ENCODE data around the gene VWDE. TPM values are rescaled to one million over a fixed set of nuclear protein-coding genes. Genes with fewer than 3 reads are reported as not detected.

The VWDE gene
- total and polyA plus RNA-seq, 10 of the 15 experiments (the other 5 are each of a cell fraction or from before 2014, with no cell fraction given), result 0.74 to 2.1 (median 1.3) TPM

- TF ChIP-seq CEBPZ (IDR thresholded peaks at IDR 0.05; ENCODE audit: low read depth, low read length) (no peak), GABPA (IDR thresholded peaks at IDR 0.05; ENCODE audit: low read depth) (no peak), MAX (IDR thresholded peaks at IDR 0.05; ENCODE audit: low read depth, low read length) (no peak), EED (IDR thresholded peaks at IDR 0.05; ENCODE audit: low read depth) (no peak)
These were observed 80.8 kb downstream of the VWDE start (continued) for GRCh38 chr7:12322903-12323300.

GRCh38 chr7:12322284-12322902 is 81.3 kb downstream of the VWDE start:
- FAIRE-seq (no peak), ATAC-seq (peak; percentile 51), DNase-seq (ENCODE audit: low read depth, low spot score) (no peak)
- Histone ChIP-seq H3K36me3 (ENCODE audit: control insufficient read depth in 2 of 2, insufficient read depth in 2 of 2, low read length in 1 of 2) (no peaks in the 10 kb centered on the region), H3K9ac (ENCODE audit: control insufficient read depth, insufficient read depth, low read length) (no peak overlapping the region), H2AFZ (ENCODE audit: control insufficient read depth, low read depth, low read length) (no peak overlapping the region), H3K4me3 (no peak overlapping the region), H3K27me3 (replicated peaks in 1 of 2; ENCODE audit: control insufficient read depth in 2 of 2, insufficient read depth in 2 of 2, low read length in 1 of 2) (no peaks in the 10 kb centered on the region), H3K4me1 (ENCODE audit: control insufficient read depth, insufficient read depth, low read length) (no peaks in the 10 kb centered on the region), H3K79me2 (ENCODE audit: control insufficient read depth, insufficient read depth, low read length) (no peaks in the 10 kb centered on the region), H4K20me1 (ENCODE audit: control insufficient read depth, insufficient read depth) (no peaks in the 10 kb centered on the region), H3K9me3 (replicated peaks; ENCODE audit: control insufficient read depth, insufficient read depth, low read length) (no peaks in the 10 kb centered on the region), H3K27ac (ENCODE audit: control insufficient read depth, insufficient read depth) (no peak overlapping the region), H3K4me2 (ENCODE audit: control insufficient read depth, insufficient read depth) (no peak overlapping the region)
- ChIA-PET POLR2A (no interaction called here), SMC1A (ENCODE audit: uncharacterized antibody, unreplicated experiment) (interaction anchor here (0.6 to 2.3 kb wide), 17 partner anchors 15 to 272 kb away, joined by 3 to 8 read pairs (median 4); partner anchors contain the start of gene TMEM106B), RAD21 (ENCODE audit: unreplicated experiment) (interaction anchor here (0.7 to 2.4 kb wide), 9 partner anchors 34 to 949 kb away, joined by 3 to 9 read pairs (median 3); no protein-coding TSS in a partner anchor), CTCF (interaction anchor here (0.8 to 3.1 kb wide), 19 partner anchors 15 to 895 kb away, joined by 3 to 11 read pairs (median 5); partner anchors contain the start of gene TMEM106B)
- in situ Hi-C loops (cut with MboI) (loop anchor here (5.0 to 10.0 kb wide), 2 partner anchors 255 to 888 kb away; no protein-coding TSS in a partner anchor), intact Hi-C loops (cut with micrococcal nuclease; ENCODE audit: unreplicated experiment) (loop anchor here (1.0 to 5.0 kb wide), 4 partner anchors 112 to 895 kb away; partner anchors contain the start of gene TMEM106B)
- BruUV-seq (replicated peaks), result no TSS peak
- 52% methylated on average over 5 of the region's 5 CpGs for WGBS (ENCODE audit: insufficient coverage, insufficient replicate concordance, low lambda C conversion rate, missing lambda C conversion rate)
- peak; percentile 49 to 62 (median 59); a peak in 5 of 6 replicates for TF ChIP-seq CTCF (IDR thresholded peaks at IDR 0.05 in 2 of 3, conservative IDR thresholded peaks at IDR 0.05 in 1 of 3; ENCODE audit: control insufficient read depth in 2 of 3, extremely low read depth in 1 of 3, insufficient read depth in 1 of 3, low read depth in 3 of 3, low read length in 3 of 3)
- TF ChIP-seq CHD2 (IDR thresholded peaks at IDR 0.05; ENCODE audit: borderline replicate concordance, low read depth, low read length), result no peak
- TF ChIP-seq E2F4 (IDR thresholded peaks at IDR 0.05; ENCODE audit: low read depth, low read length), result no peak
- peak; percentile 91 for TF ChIP-seq RAD21 (IDR thresholded peaks at IDR 0.05; ENCODE audit: insufficient read depth, low read depth, low read length)
- no peak for TF ChIP-seq RBBP5 (conservative IDR thresholded peaks at IDR 0.05)
- no peak for TF ChIP-seq E4F1 (IDR thresholded peaks at IDR 0.05; ENCODE audit: borderline replicate concordance, partially characterized antibody)
- peak; percentile 70; the same call in 1 of the 2 replicates for TF ChIP-seq SMC3 (IDR thresholded peaks at IDR 0.05; ENCODE audit: borderline replicate concordance, low read length)

Measured in GM12878 (cell line).